H9 (cell line): Measurements from ENCODE around the gene RSF1. TPM values are rescaled to one million over a fixed set of nuclear protein-coding genes. Genes with fewer than 3 reads are reported as not detected.

Experiments used
- DNase-seq: peaks from one replicate; pipeline ENCODE4 v3.0.0-alpha.2; 2017
- H2AFZ ChIP-seq: one replicate; pipeline ENCODE4 v1.6.1; 2013; ENCODE audit warnings: mild to moderate bottlenecking, low read length, control low read depth, moderate library complexity
- H2AK5ac ChIP-seq: 2 replicates; pipeline ENCODE4 v1.6.1; 2013; ENCODE audit warnings: low read length, control low read depth, mixed read lengths; ENCODE audit not compliant: insufficient read length
- H2BK120ac ChIP-seq: one replicate; pipeline ENCODE4 v1.6.1; 2013; ENCODE audit warnings: low read depth, mild to moderate bottlenecking, low read length, control low read depth, inconsistent platforms; ENCODE audit not compliant: poor library complexity, severe bottlenecking
- H2BK12ac ChIP-seq: 2 replicates; pipeline ENCODE4 v1.6.1; 2013; ENCODE audit warnings: low read length, control low read depth, mixed read lengths, low read depth; ENCODE audit not compliant: insufficient read length
- H2BK15ac ChIP-seq: 2 replicates; pipeline ENCODE4 v1.6.1; 2013; ENCODE audit warnings: low read depth, low read length, control low read depth
- H2BK20ac ChIP-seq: one replicate; pipeline ENCODE4 v1.6.1; 2013; ENCODE audit warnings: low read depth, mild to moderate bottlenecking, low read length, control low read depth, inconsistent platforms; ENCODE audit not compliant: poor library complexity, severe bottlenecking
- H2BK5ac ChIP-seq: 2 replicates; pipeline ENCODE4 v1.6.1; 2013; ENCODE audit warnings: low read length, control low read depth, mixed read lengths; ENCODE audit not compliant: insufficient read length
- H3K14ac ChIP-seq: 2 replicates; pipeline ENCODE4 v1.6.1; 2013; ENCODE audit warnings: low read length, control low read depth; ENCODE audit not compliant: insufficient read depth
- H3K18ac ChIP-seq: 2 replicates; pipeline ENCODE4 v1.6.1; 2013; ENCODE audit warnings: low read depth, mild to moderate bottlenecking, mixed read lengths, low read length, control low read depth; ENCODE audit not compliant: insufficient read length
- H3K23ac ChIP-seq: 2 replicates; pipeline ENCODE4 v1.6.1; 2013; ENCODE audit warnings: low read length, control low read depth, mixed read lengths, low read depth; ENCODE audit not compliant: insufficient read length
- H3K23me2 ChIP-seq: 2 replicates; pipeline ENCODE4 v1.6.1; 2013; ENCODE audit warnings: low read depth, mild to moderate bottlenecking, mixed read lengths, low read length, control low read depth; ENCODE audit not compliant: insufficient read length, poor library complexity, severe bottlenecking
- H3K27ac ChIP-seq: 2 replicates; pipeline ENCODE4 v1.5.1; 2013; ENCODE audit warnings: low read length, control low read depth, mixed read lengths, low read depth; ENCODE audit not compliant: insufficient read length
- H3K27me3 ChIP-seq: 2 replicates; pipeline ENCODE4 v1.6.1; 2013; ENCODE audit warnings: low read length, control low read depth, inconsistent platforms; ENCODE audit not compliant: insufficient read depth
- H3K4ac ChIP-seq: 2 replicates; pipeline ENCODE4 v1.6.1; 2013; ENCODE audit warnings: low read depth, mild to moderate bottlenecking, control low read depth, inconsistent platforms, low read length, moderate library complexity
- H3K4me1 ChIP-seq: 2 replicates; pipeline ENCODE4 v1.6.1; 2013; ENCODE audit warnings: low read length, control low read depth, inconsistent platforms; ENCODE audit not compliant: insufficient read depth
- H3K4me2 ChIP-seq: 2 replicates; pipeline ENCODE4 v1.6.1; 2013; ENCODE audit warnings: low read length, control low read depth, mixed read lengths; ENCODE audit not compliant: insufficient read length, insufficient read depth
- H3K56ac ChIP-seq: 2 replicates; pipeline ENCODE4 v1.6.1; 2013; ENCODE audit warnings: low read depth, mild to moderate bottlenecking, mixed read lengths, low read length, control low read depth; ENCODE audit not compliant: insufficient read length
- H3K79me1 ChIP-seq: 2 replicates; pipeline ENCODE4 v1.6.1; 2013; ENCODE audit warnings: low read depth, mild to moderate bottlenecking, moderate library complexity, low read length, control low read depth, inconsistent platforms; ENCODE audit not compliant: insufficient read depth, poor library complexity, severe bottlenecking
- H3K79me2 ChIP-seq: 2 replicates; pipeline ENCODE4 v1.6.1; 2013; ENCODE audit warnings: low read length, control low read depth, inconsistent platforms; ENCODE audit not compliant: insufficient read depth
- H3K9ac ChIP-seq: 2 replicates; pipeline ENCODE4 v1.6.1; 2013; ENCODE audit warnings: low read length, control low read depth, mixed read lengths; ENCODE audit not compliant: insufficient read length; ENCODE audit errors: extremely low read depth
- H3K9me3 ChIP-seq: one replicate; pipeline ENCODE4 v1.6.1; 2013; ENCODE audit warnings: low read depth, low read length, inconsistent platforms; ENCODE audit not compliant: control insufficient read depth
- H3T11ph ChIP-seq: one replicate; pipeline ENCODE4 v1.6.1; 2013; ENCODE audit warnings: mild to moderate bottlenecking, low read length, control low read depth, inconsistent platforms
- H4K20me1 ChIP-seq: one replicate; pipeline ENCODE4 v1.6.1; 2013; ENCODE audit not compliant: control insufficient read depth, insufficient read length, insufficient read depth
- H4K5ac ChIP-seq: 2 replicates; pipeline ENCODE4 v1.6.1; 2013; ENCODE audit warnings: low read depth, mild to moderate bottlenecking, mixed read lengths, low read length, control low read depth; ENCODE audit not compliant: insufficient read length
- H4K8ac ChIP-seq: replicated peaks from 2 replicates; pipeline ENCODE4 v1.6.1; 2013; ENCODE audit warnings: low read length, control low read depth, mixed read lengths, low read depth; ENCODE audit not compliant: insufficient read length
- H4K91ac ChIP-seq: 2 replicates; pipeline ENCODE4 v1.6.1; 2013; ENCODE audit warnings: low read depth, mild to moderate bottlenecking, moderate library complexity, mixed read lengths, low read length, control low read depth; ENCODE audit not compliant: insufficient read length
- H3K27ac Mint-ChIP-seq, 3 experiments: 2 replicates in 2 of 3; 3 replicates in 1 of 3; pipeline ENCODE4 v1.8.0; 2020 to 2021; ENCODE audit warnings: mixed read lengths in 3 of 3, mild to moderate bottlenecking in 1 of 3, moderate library complexity in 1 of 3
- H3K27me3 Mint-ChIP-seq: 2 replicates; pipeline ENCODE4 v1.8.0; 2021; ENCODE audit warnings: low read depth, mild to moderate bottlenecking, moderate library complexity, mixed read lengths
- H3K36me3 Mint-ChIP-seq, 3 experiments: 2 replicates in 2 of 3; 3 replicates in 1 of 3; pipeline ENCODE4 v1.8.0; 2020 to 2021; ENCODE audit warnings: low read depth in 3 of 3, mixed read lengths in 3 of 3; ENCODE audit not compliant: insufficient read depth in 1 of 3
- H3K4me1 Mint-ChIP-seq, 2 experiments: 2 replicates each; pipeline ENCODE4 v1.8.0; 2020; ENCODE audit warnings: mixed read lengths in 2 of 2
- H3K4me3 Mint-ChIP-seq, 2 experiments: 2 replicates in 1 of 2; 3 replicates in 1 of 2; pipeline ENCODE4 v1.8.0; 2020 to 2021; ENCODE audit warnings: mild to moderate bottlenecking in 2 of 2, mixed read lengths in 2 of 2, moderate library complexity in 1 of 2
- H3K9me3 Mint-ChIP-seq, 2 experiments: 2 replicates in 1 of 2; 3 replicates in 1 of 2; pipeline ENCODE4 v1.8.0; 2020; ENCODE audit warnings: mild to moderate bottlenecking in 2 of 2, mixed read lengths in 2 of 2, moderate library complexity in 1 of 2
- WGBS: extraction: QIAGEN DNeasy Blood & Tissue Kit; methylation state at CpG from one replicate; pipeline ENCODE4 v1.1.7; 2013; ENCODE audit warnings: missing lambda C conversion rate, low lambda C conversion rate, mixed read lengths; ENCODE audit not compliant: insufficient read length; ENCODE audit errors: extremely low coverage; 5-methylcytosine and 5-hydroxymethylcytosine counted together
- total RNA-seq: library from RNA; stranded (reverse); gene quantifications from 2 replicates; pipeline ENCODE4 v1.2.1, GENCODE V29; 2021
- TF ChIP-seq, protein P1 (sequence below): fragments of 200-600 bp; sonication (generic); conservative IDR thresholded peaks from 3 replicates; pipeline ENCODE4 v1.8.0; 2021; ENCODE audit warnings: antibody characterized with exemption, mild to moderate bottlenecking

The RSF1 gene
- total RNA-seq, 1 experiment from 2014 or later, result 82.6 TPM

DNA sequence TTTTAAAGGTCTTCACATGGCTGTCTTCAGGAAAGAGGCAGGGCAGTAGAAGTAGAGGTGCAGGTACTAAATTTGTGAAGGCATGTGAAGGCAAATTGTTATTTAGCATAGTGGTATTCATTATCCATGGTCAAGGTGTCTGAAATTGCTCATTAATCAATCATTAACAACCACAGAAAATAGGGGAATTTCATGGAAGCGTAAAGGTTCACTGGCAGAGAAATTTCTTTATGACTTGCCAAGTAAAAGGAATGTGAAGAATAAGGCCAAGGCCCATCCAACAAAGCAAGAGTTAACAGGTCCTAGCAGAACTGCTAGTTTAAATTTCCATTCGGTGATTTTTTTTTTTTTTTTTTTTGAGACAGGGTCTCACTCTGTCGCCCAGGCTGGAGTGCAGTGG lies 59.0 kb downstream of the RSF1 start:
- Histone ChIP-seq H2BK15ac (no peak overlapping the region), H2BK5ac (no peak overlapping the region), H3K79me1 (peaks cover 5% of the 10 kb centered on the region), H2AFZ (no peak overlapping the region), H2BK120ac (no peak overlapping the region), H4K91ac (no peak overlapping the region), H4K20me1 (no peaks in the 10 kb centered on the region), H2AK5ac (no peak overlapping the region), H3K4ac (no peak overlapping the region), H4K8ac (no peak overlapping the region), H3K79me2 (no peaks in the 10 kb centered on the region; the same call in 1 of the 2 replicates), H4K5ac (no peak overlapping the region), H3K27me3 (no peaks in the 10 kb centered on the region), H3K14ac (no peak overlapping the region), H2BK20ac (no peak overlapping the region), H3K56ac (no peak overlapping the region), H2BK12ac (no peak overlapping the region), H3K18ac (no peak overlapping the region), H3T11ph (no peak overlapping the region), H3K4me1 (no peaks in the 10 kb centered on the region), H3K23me2 (no peaks in the 10 kb centered on the region), H3K9me3 (no peaks in the 10 kb centered on the region), H3K23ac (no peak overlapping the region), H3K9ac (no peak overlapping the region), H3K27ac (no peak overlapping the region), H3K4me2 (no peak overlapping the region)
- Mint-ChIP-seq H3K27ac (no peak overlapping the region), H3K4me1 (peaks cover 13 to 14% of the 10 kb centered on the region in 2 experiments), H3K9me3 (no peaks in the 10 kb centered on the region), H3K27me3 (no peaks in the 10 kb centered on the region), H3K36me3 (peaks cover 19 to 44% (median 33%) of the 10 kb centered on the region in 3 experiments; a peak in 6 of 7 replicates), H3K4me3 (no peak overlapping the region; a peak in 1 of 5 replicates)
- TF ChIP-seq, protein P1, sequence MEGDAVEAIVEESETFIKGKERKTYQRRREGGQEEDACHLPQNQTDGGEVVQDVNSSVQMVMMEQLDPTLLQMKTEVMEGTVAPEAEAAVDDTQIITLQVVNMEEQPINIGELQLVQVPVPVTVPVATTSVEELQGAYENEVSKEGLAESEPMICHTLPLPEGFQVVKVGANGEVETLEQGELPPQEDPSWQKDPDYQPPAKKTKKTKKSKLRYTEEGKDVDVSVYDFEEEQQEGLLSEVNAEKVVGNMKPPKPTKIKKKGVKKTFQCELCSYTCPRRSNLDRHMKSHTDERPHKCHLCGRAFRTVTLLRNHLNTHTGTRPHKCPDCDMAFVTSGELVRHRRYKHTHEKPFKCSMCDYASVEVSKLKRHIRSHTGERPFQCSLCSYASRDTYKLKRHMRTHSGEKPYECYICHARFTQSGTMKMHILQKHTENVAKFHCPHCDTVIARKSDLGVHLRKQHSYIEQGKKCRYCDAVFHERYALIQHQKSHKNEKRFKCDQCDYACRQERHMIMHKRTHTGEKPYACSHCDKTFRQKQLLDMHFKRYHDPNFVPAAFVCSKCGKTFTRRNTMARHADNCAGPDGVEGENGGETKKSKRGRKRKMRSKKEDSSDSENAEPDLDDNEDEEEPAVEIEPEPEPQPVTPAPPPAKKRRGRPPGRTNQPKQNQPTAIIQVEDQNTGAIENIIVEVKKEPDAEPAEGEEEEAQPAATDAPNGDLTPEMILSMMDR, result no peak
- no CpG with 5 or more reads among the region's 3 CpGs for WGBS
- no peak for DNase-seq
